ENCODE results near the gene CLCN4. TPM values are rescaled to one million over a fixed set of nuclear protein-coding genes. Genes with fewer than 3 reads are reported as not detected.
A peak's percentile ranks its signal among the peaks of the same experiment; 100 is the strongest.

The CLCN4 gene
- total RNA-seq, 4 donors from 2014 or later, result 72.5 to 307 (median 84.4) TPM

GRCh38 chrX:10235851-10236250 lies 79.1 kb downstream of the CLCN4 start:
- in situ Hi-C loops (cut with MboI; ENCODE audit: low sequenced_read_pairs in 4 of 4) (no loop called here), intact Hi-C loops (cut with DNase I; ENCODE audit: low total_unique reads) (no loop called here)
- no peaks in the 10 kb centered on the region for H3K9me3 ChIP-seq
- no peak for TF ChIP-seq POLR2A (IDR thresholded peaks at IDR 0.05)
- H3K4me1 ChIP-seq, result peaks cover 0 to 5% of the 10 kb centered on the region in 2 donors
- no peaks in the 10 kb centered on the region for H3K36me3 ChIP-seq
- no peaks in the 10 kb centered on the region for H3K27me3 ChIP-seq
- H3K4me3 ChIP-seq, result no peak overlapping the region
- H3K27ac ChIP-seq, result no peak overlapping the region
- ATAC-seq, result no peak
- DNase-seq, result no peak

DNA sequence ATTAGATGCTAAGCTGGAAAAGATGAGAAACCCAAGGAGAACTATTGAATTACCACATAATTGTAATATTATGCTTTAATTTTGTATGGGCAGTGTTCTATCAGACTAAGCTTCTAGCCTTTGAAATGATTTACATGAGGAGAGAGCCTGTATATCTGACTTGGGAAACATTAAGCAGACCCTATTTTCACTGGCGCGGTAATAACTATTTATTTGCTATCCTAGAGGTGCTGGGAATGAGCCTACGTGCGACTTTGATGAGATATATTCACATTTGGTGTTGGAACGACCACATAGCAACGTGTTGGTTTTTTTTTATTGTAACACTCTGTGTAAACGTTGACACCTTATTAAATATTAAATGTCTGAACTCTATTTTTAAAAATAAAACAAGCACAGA lies 80.5 kb downstream of the CLCN4 start:
- no peak for DNase-seq
- in situ Hi-C loops (cut with MboI; ENCODE audit: low sequenced_read_pairs in 4 of 4), result no loop called here
- Histone ChIP-seq H3K27me3 (no peaks in the 10 kb centered on the region), H3K4me1 (peaks cover 0 to 5% of the 10 kb centered on the region in 2 donors), H3K9me3 (no peaks in the 10 kb centered on the region), H3K4me3 (no peak overlapping the region), H3K36me3 (no peaks in the 10 kb centered on the region), H3K27ac (no peak overlapping the region)
- intact Hi-C loops (cut with DNase I; ENCODE audit: low total_unique reads), result no loop called here
- ATAC-seq, result no peak
- no peak for TF ChIP-seq CTCF (IDR thresholded peaks at IDR 0.05 in 4 of 5, conservative IDR thresholded peaks at IDR 0.05 in 1 of 5)
- TF ChIP-seq POLR2A (IDR thresholded peaks at IDR 0.05), result no peak

- ATAC-seq, result peak; percentile 40 to 76
- Histone ChIP-seq H3K4me1 (peaks cover 0 to 5% of the 10 kb centered on the region in 2 donors), H3K9me3 (no peaks in the 10 kb centered on the region), H3K27me3 (no peaks in the 10 kb centered on the region), H3K4me3 (no peak overlapping the region), H3K36me3 (no peaks in the 10 kb centered on the region), H3K27ac (peak overlapping the region in 3 of 4 donors; percentile 35 to 61 (median 55))
- intact Hi-C loops (cut with DNase I; ENCODE audit: low total_unique reads) (no loop called here), in situ Hi-C loops (cut with MboI; ENCODE audit: low sequenced_read_pairs in 4 of 4) (no loop called here)
- DNase-seq, result peak; percentile 24 to 64
- no peak for TF ChIP-seq POLR2A (IDR thresholded peaks at IDR 0.05)
- TF ChIP-seq CTCF (IDR thresholded peaks at IDR 0.05 in 4 of 5, conservative IDR thresholded peaks at IDR 0.05 in 1 of 5), result no peak
Observed at GRCh38 chrX:10239611-10240064, 82.9 kb downstream of the CLCN4 start.

- no peaks in the 10 kb centered on the region for H3K36me3 ChIP-seq
- ATAC-seq, result peak in 1 of 2 donors; percentile 48
- intact Hi-C loops (cut with DNase I; ENCODE audit: low total_unique reads), result no loop called here
Observed at GRCh38 chrX:10240918-10241317, 84.1 kb downstream of the CLCN4 start.

GRCh38 chrX:10242026-10242425 lies 85.3 kb downstream of the CLCN4 start:
- in situ Hi-C loops (cut with MboI; ENCODE audit: low sequenced_read_pairs in 4 of 4) (no loop called here), intact Hi-C loops (cut with DNase I; ENCODE audit: low total_unique reads) (no loop called here)
- Histone ChIP-seq H3K27ac (no peak overlapping the region), H3K4me3 (no peak overlapping the region), H3K4me1 (peaks cover 0 to 5% of the 10 kb centered on the region in 2 donors), H3K36me3 (no peaks in the 10 kb centered on the region), H3K27me3 (no peaks in the 10 kb centered on the region), H3K9me3 (no peaks in the 10 kb centered on the region)
- no peak for DNase-seq
- no peak for ATAC-seq
- no peak for TF ChIP-seq CTCF (IDR thresholded peaks at IDR 0.05 in 4 of 5, conservative IDR thresholded peaks at IDR 0.05 in 1 of 5)

More at GRCh38 chrX:10240918-10241317, 84.1 kb downstream of the CLCN4 start:
- in situ Hi-C loops (cut with MboI; ENCODE audit: low sequenced_read_pairs in 4 of 4), result no loop called here
- no peak for TF ChIP-seq POLR2A (IDR thresholded peaks at IDR 0.05)
- TF ChIP-seq CTCF (IDR thresholded peaks at IDR 0.05 in 4 of 5, conservative IDR thresholded peaks at IDR 0.05 in 1 of 5), result no peak
- Histone ChIP-seq H3K27me3 (no peaks in the 10 kb centered on the region), H3K9me3 (no peaks in the 10 kb centered on the region), H3K27ac (peak overlapping the region in 1 of 4 donors; percentile 61), H3K4me1 (peaks cover 0 to 5% of the 10 kb centered on the region in 2 donors), H3K4me3 (no peak overlapping the region)
- DNase-seq, result no peak
